ENCODE results near the gene BCL11A.

The BCL11A gene

GRCh38 chr2:60465736-60466135 lies 87.7 kb downstream of the BCL11A start:
- TF ChIP-seq ARNTL (CRISPR knock-in tag; IDR thresholded peaks at IDR 0.05; ENCODE audit: borderline replicate concordance, low read depth): no peak
- TF ChIP-seq TSHZ2 (CRISPR knock-in tag; IDR thresholded peaks at IDR 0.05): no peak
- TF ChIP-seq ZNF70 (CRISPR knock-in tag; IDR thresholded peaks at IDR 0.05): no peak
- no peak for TF ChIP-seq TOX (CRISPR knock-in tag; IDR thresholded peaks at IDR 0.05; ENCODE audit: borderline replicate concordance)
- TF ChIP-seq BACH2 (CRISPR knock-in tag; IDR thresholded peaks at IDR 0.05; ENCODE audit: borderline replicate concordance): no peak
- TF ChIP-seq ZNF8 (CRISPR knock-in tag; IDR thresholded peaks at IDR 0.05): no peak
- no peak for TF ChIP-seq PPARA (CRISPR knock-in tag; IDR thresholded peaks at IDR 0.05; ENCODE audit: borderline replicate concordance)
- TF ChIP-seq ZC3H10 (CRISPR knock-in tag; IDR thresholded peaks at IDR 0.05): no peak
- TF ChIP-seq ESRRG (CRISPR knock-in tag; IDR thresholded peaks at IDR 0.05): no peak
- TF ChIP-seq ISL1 (CRISPR knock-in tag; IDR thresholded peaks at IDR 0.05): no peak
- no peak for TF ChIP-seq ZFP3 (CRISPR knock-in tag; IDR thresholded peaks at IDR 0.05)
- no peak for TF ChIP-seq ZFP30 (CRISPR knock-in tag; IDR thresholded peaks at IDR 0.05)
- TF ChIP-seq, protein P1, sequence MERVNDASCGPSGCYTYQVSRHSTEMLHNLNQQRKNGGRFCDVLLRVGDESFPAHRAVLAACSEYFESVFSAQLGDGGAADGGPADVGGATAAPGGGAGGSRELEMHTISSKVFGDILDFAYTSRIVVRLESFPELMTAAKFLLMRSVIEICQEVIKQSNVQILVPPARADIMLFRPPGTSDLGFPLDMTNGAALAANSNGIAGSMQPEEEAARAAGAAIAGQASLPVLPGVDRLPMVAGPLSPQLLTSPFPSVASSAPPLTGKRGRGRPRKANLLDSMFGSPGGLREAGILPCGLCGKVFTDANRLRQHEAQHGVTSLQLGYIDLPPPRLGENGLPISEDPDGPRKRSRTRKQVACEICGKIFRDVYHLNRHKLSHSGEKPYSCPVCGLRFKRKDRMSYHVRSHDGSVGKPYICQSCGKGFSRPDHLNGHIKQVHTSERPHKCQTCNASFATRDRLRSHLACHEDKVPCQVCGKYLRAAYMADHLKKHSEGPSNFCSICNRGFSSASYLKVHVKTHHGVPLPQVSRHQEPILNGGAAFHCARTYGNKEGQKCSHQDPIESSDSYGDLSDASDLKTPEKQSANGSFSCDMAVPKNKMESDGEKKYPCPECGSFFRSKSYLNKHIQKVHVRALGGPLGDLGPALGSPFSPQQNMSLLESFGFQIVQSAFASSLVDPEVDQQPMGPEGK (CRISPR knock-in tag; IDR thresholded peaks at IDR 0.05; ENCODE audit: borderline replicate concordance): no peak
- TF ChIP-seq SNAI2 (CRISPR knock-in tag; IDR thresholded peaks at IDR 0.05): no peak
- no peak for TF ChIP-seq CSDC2 (CRISPR knock-in tag; IDR thresholded peaks at IDR 0.05)
- no peak for ATAC-seq

GRCh38 chr2:60463249-60463648 lies 90.2 kb downstream of the BCL11A start:
- ATAC-seq: no peak
- TF ChIP-seq, protein P1 (CRISPR knock-in tag; IDR thresholded peaks at IDR 0.05; ENCODE audit: borderline replicate concordance): no peak
- TF ChIP-seq POU6F1 (CRISPR knock-in tag; IDR thresholded peaks at IDR 0.05; ENCODE audit: borderline replicate concordance, low read depth) (no peak), SNAI2 (CRISPR knock-in tag; IDR thresholded peaks at IDR 0.05) (no peak), TOX (CRISPR knock-in tag; IDR thresholded peaks at IDR 0.05; ENCODE audit: borderline replicate concordance) (no peak), ZNF565 (CRISPR knock-in tag; conservative IDR thresholded peaks at IDR 0.05; ENCODE audit: low read depth) (no peak), BACH2 (CRISPR knock-in tag; IDR thresholded peaks at IDR 0.05; ENCODE audit: borderline replicate concordance) (no peak)

GRCh38 chr2:60461421-60462108 lies 91.9 kb downstream of the BCL11A start:
- ATAC-seq: no peak
- TF ChIP-seq ZNF565 (CRISPR knock-in tag; conservative IDR thresholded peaks at IDR 0.05; ENCODE audit: low read depth) (no peak), CSDC2 (CRISPR knock-in tag; IDR thresholded peaks at IDR 0.05) (no peak), GLIS3 (CRISPR knock-in tag; IDR thresholded peaks at IDR 0.05) (no peak), CREB5 (CRISPR knock-in tag; IDR thresholded peaks at IDR 0.05; ENCODE audit: low read depth) (no peak), ESRRG (CRISPR knock-in tag; IDR thresholded peaks at IDR 0.05) (no peak), ZFP30 (CRISPR knock-in tag; IDR thresholded peaks at IDR 0.05) (no peak), ZNF70 (CRISPR knock-in tag; IDR thresholded peaks at IDR 0.05) (no peak), PPARA (CRISPR knock-in tag; IDR thresholded peaks at IDR 0.05; ENCODE audit: borderline replicate concordance) (no peak), TSHZ2 (CRISPR knock-in tag; IDR thresholded peaks at IDR 0.05) (no peak), ZFP3 (CRISPR knock-in tag; IDR thresholded peaks at IDR 0.05) (no peak), TCF4 (CRISPR knock-in tag; IDR thresholded peaks at IDR 0.05; ENCODE audit: borderline replicate concordance) (no peak), RARB (CRISPR knock-in tag; IDR thresholded peaks at IDR 0.05) (no peak)
- TF ChIP-seq, protein P1 (CRISPR knock-in tag; IDR thresholded peaks at IDR 0.05; ENCODE audit: borderline replicate concordance): no peak

All from SK-N-SH treated with all-trans-retinoic acid at 6 μM for 48 hours (cell line).